Astrocyte (in vitro differentiated cells and primary cell): Measurements from ENCODE around the gene RABEP2. TPM values are rescaled to one million over a fixed set of nuclear protein-coding genes. Genes with fewer than 3 reads are reported as not detected.

Source experiments
- DNase-seq: peaks from one replicate; pipeline ENCODE4 v3.0.0-alpha.2; 2010; ENCODE audit warnings: low read depth
- FAIRE-seq: peaks from 2 replicates; lab custom pipeline; 2011; peaks lifted over from hg19 to GRCh38; lab: Jason Lieb, UNC
- H2AFZ ChIP-seq: 2 replicates; pipeline ENCODE4 v1.6.0; 2012; ENCODE audit warnings: low read depth, low read length, inconsistent platforms
- H3K27ac ChIP-seq: 2 replicates; pipeline ENCODE4 v1.5.1; 2011; ENCODE audit warnings: low read depth, low read length, inconsistent platforms
- H3K27me3 ChIP-seq: 2 replicates; pipeline ENCODE4 v1.6.0; 2011; ENCODE audit warnings: low read length, inconsistent platforms; ENCODE audit not compliant: insufficient read depth
- H3K36me3 ChIP-seq: 2 replicates; pipeline ENCODE4 v1.5.1; 2011; ENCODE audit warnings: low read length, inconsistent platforms; ENCODE audit not compliant: insufficient read depth
- H3K4me1 ChIP-seq: 2 replicates; pipeline ENCODE4 v1.5.1; 2011; ENCODE audit warnings: low read length, inconsistent platforms; ENCODE audit not compliant: insufficient read depth
- H3K4me2 ChIP-seq: 2 replicates; pipeline ENCODE4 v1.6.0; 2012; ENCODE audit warnings: low read length, inconsistent platforms
- H3K4me3 ChIP-seq: 2 replicates; pipeline ENCODE4 v1.5.1; 2011; ENCODE audit warnings: low read depth, mild to moderate bottlenecking, low read length, inconsistent platforms; ENCODE audit not compliant: insufficient read depth
- H3K79me2 ChIP-seq: 2 replicates; pipeline ENCODE4 v1.6.0; 2012; ENCODE audit warnings: mild to moderate bottlenecking, low read length, inconsistent platforms; ENCODE audit not compliant: insufficient read depth
- H3K9ac ChIP-seq: 2 replicates; pipeline ENCODE4 v1.6.0; 2012; ENCODE audit warnings: mild to moderate bottlenecking, low read length, inconsistent platforms
- H3K9me3 ChIP-seq: 2 replicates; pipeline ENCODE4 v1.5.1; 2012; ENCODE audit warnings: low read depth, mild to moderate bottlenecking, low read length, inconsistent platforms; ENCODE audit not compliant: insufficient read depth
- H4K20me1 ChIP-seq: 2 replicates; pipeline ENCODE4 v1.6.0; 2012; ENCODE audit warnings: low read length, inconsistent platforms; ENCODE audit not compliant: insufficient read depth
- H3K27ac Mint-ChIP-seq: one replicate; pipeline ENCODE4 v1.8.0; 2021; ENCODE audit warnings: mild to moderate bottlenecking, mixed read lengths; ENCODE audit not compliant: unreplicated experiment
- H3K27me3 Mint-ChIP-seq: one replicate; pipeline ENCODE4 v1.8.0; 2021; ENCODE audit warnings: low read depth, mixed read lengths; ENCODE audit not compliant: unreplicated experiment
- H3K36me3 Mint-ChIP-seq: one replicate; pipeline ENCODE4 v1.8.0; 2021; ENCODE audit warnings: low read depth, mixed read lengths; ENCODE audit not compliant: unreplicated experiment
- H3K4me1 Mint-ChIP-seq: one replicate; pipeline ENCODE4 v1.8.0; 2021; ENCODE audit warnings: low read depth, mixed read lengths; ENCODE audit not compliant: unreplicated experiment
- H3K4me3 Mint-ChIP-seq: one replicate; pipeline ENCODE4 v1.8.0; 2021; ENCODE audit warnings: mild to moderate bottlenecking, moderate library complexity, mixed read lengths; ENCODE audit not compliant: unreplicated experiment
- H3K9me3 Mint-ChIP-seq: one replicate; pipeline ENCODE4 v1.8.0; 2021; ENCODE audit warnings: mild to moderate bottlenecking, mixed read lengths; ENCODE audit not compliant: unreplicated experiment
- EZH2 ChIP-seq: IDR thresholded peaks from 2 replicates; pipeline ENCODE4 v1.6.1; 2012; ENCODE audit warnings: mild to moderate bottlenecking, low read length, inconsistent platforms; ENCODE audit not compliant: insufficient read depth
- total RNA-seq: library from RNA; stranded (reverse); gene quantifications from 2 replicates; pipeline ENCODE4 v1.2.1, GENCODE V29; 2021
- TF ChIP-seq, protein P1 (sequence below): IDR thresholded peaks from 2 replicates; pipeline ENCODE4 v1.5.1; 2011; ENCODE audit warnings: low read depth, mild to moderate bottlenecking, inconsistent platforms, low read length, moderate library complexity; ENCODE audit not compliant: insufficient read depth

The RABEP2 gene
- total RNA-seq, 1 donor from 2014 or later = 19.4 TPM

DNA sequence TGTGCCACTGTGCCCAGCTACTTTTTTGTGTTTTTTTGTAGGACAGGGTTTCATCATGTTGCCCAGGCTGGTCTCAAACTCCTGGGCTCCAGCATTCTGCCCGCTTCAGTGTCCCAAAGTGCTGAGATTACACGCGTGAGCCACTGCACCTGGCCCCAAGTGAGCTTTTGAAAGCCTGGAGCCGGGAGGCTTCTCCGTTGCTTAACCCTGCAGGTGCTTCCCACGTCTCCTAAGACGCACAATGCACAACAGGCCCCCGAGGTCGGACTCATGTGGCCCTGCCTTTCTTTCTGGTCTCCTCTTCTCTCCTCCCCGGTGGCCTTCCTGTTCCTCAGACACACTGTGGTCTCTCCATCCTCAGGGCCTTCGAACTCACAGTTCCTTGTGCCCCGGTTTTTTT is 12.5 kb downstream of the RABEP2 start:
- H3K4me1 Mint-ChIP-seq = no peaks in the 10 kb centered on the region
- TF ChIP-seq, protein P1, sequence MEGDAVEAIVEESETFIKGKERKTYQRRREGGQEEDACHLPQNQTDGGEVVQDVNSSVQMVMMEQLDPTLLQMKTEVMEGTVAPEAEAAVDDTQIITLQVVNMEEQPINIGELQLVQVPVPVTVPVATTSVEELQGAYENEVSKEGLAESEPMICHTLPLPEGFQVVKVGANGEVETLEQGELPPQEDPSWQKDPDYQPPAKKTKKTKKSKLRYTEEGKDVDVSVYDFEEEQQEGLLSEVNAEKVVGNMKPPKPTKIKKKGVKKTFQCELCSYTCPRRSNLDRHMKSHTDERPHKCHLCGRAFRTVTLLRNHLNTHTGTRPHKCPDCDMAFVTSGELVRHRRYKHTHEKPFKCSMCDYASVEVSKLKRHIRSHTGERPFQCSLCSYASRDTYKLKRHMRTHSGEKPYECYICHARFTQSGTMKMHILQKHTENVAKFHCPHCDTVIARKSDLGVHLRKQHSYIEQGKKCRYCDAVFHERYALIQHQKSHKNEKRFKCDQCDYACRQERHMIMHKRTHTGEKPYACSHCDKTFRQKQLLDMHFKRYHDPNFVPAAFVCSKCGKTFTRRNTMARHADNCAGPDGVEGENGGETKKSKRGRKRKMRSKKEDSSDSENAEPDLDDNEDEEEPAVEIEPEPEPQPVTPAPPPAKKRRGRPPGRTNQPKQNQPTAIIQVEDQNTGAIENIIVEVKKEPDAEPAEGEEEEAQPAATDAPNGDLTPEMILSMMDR = no peak
- no peak for TF ChIP-seq EZH2

DNA sequence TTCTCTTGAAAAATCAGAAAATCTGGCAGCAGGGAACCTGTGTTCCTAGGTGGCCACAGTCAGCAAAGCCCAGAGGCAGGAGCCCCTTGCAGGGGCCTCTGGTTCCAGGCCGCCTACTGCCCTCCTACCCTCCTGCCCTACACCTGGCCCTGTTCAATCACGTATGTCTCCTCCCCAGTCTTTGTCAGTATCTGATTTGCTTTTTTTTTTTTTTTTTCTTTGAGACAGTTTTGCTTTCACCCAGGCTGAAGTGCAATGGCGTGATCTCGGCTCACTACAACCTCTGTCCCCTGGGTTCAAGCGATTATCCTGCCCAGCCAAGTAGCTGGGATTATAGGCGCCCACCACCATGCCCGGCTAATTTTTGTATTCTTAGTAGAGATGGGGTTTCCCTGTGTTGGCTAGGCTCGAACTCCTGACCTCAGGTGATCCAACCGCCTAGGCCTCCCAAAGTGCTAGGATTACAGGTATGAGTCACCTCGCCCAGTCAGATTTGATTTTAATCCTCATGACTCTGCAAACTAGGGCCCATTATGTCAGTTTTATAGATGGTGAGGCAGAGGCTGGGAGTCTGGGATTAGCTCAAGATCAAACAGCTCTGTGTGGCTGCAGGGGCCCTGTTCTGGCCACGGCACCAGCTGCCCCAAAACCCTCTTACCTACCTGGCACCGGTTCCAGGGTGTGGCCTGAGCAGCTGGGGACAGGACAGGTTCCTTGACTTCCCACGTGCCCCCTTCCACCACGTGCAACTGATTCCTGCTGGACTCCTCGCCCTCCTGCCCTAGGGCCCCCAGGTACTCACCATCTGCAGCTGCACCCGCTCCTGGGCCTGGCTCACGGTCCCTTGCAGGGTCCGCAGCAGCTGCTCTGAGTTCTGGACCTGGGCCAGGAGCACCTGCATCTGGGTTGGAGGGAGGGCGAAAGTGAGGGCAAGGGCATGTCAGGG is 14.7 kb downstream of the RABEP2 start:
- H3K36me3 Mint-ChIP-seq = peaks cover 6% of the 10 kb centered on the region
- no peaks in the 10 kb centered on the region for H3K9me3 Mint-ChIP-seq
- no peak overlapping the region for H3K4me3 Mint-ChIP-seq
- Histone ChIP-seq H3K4me1 (no peaks in the 10 kb centered on the region), H3K4me2 (no peak overlapping the region), H3K79me2 (no peaks in the 10 kb centered on the region), H3K4me3 (no peak overlapping the region), H4K20me1 (no peaks in the 10 kb centered on the region), H2AFZ (no peak overlapping the region), H3K27ac (no peak overlapping the region), H3K9ac (no peak overlapping the region), H3K27me3 (no peaks in the 10 kb centered on the region), H3K36me3 (no peaks in the 10 kb centered on the region), H3K9me3 (no peaks in the 10 kb centered on the region)
- no peak overlapping the region for H3K27ac Mint-ChIP-seq
- FAIRE-seq (no peak), DNase-seq (no peak)
- TF ChIP-seq EZH2 = no peak
- TF ChIP-seq, protein P1 = no peak
- H3K4me1 Mint-ChIP-seq = no peaks in the 10 kb centered on the region
- H3K27me3 Mint-ChIP-seq = no peaks in the 10 kb centered on the region

More for the DNA sequence above, 12.5 kb downstream of the RABEP2 start:
- Mint-ChIP-seq H3K27ac (no peak overlapping the region), H3K36me3 (peaks cover 12% of the 10 kb centered on the region), H3K4me3 (no peak overlapping the region), H3K9me3 (no peaks in the 10 kb centered on the region), H3K27me3 (no peaks in the 10 kb centered on the region)
- H3K4me3 ChIP-seq = no peak overlapping the region
- H3K27ac ChIP-seq = no peak overlapping the region
- H3K9ac ChIP-seq = no peak overlapping the region
- no peaks in the 10 kb centered on the region for H4K20me1 ChIP-seq
- no peaks in the 10 kb centered on the region for H3K9me3 ChIP-seq
- no peaks in the 10 kb centered on the region for H3K36me3 ChIP-seq
- H3K4me1 ChIP-seq = no peaks in the 10 kb centered on the region
- H3K4me2 ChIP-seq = no peak overlapping the region
- DNase-seq (no peak), FAIRE-seq (no peak)
- no peaks in the 10 kb centered on the region for H3K79me2 ChIP-seq
- no peaks in the 10 kb centered on the region for H3K27me3 ChIP-seq
- no peak overlapping the region for H2AFZ ChIP-seq
